Dermis blood vessel endothelial cell (primary cell): ENCODE measurements around the gene GNAI2. TPM values are rescaled to one million over a fixed set of nuclear protein-coding genes. Genes with fewer than 3 reads are reported as not detected.
"Not testable (repeated sequence)": the region's sequence is repeated elsewhere in the genome, so short reads cannot be mapped to it uniquely, and the experiment has no call there.

Source experiments
- DNase-seq: peaks from one replicate; pipeline ENCODE4 v3.0.0; 2010
- total RNA-seq: library from RNA; depleted of rRNA; stranded (reverse); fragments of >200 nt; gene quantifications from 2 replicates; pipeline ENCODE4 v1.2.3, GENCODE V29; 2014

The GNAI2 gene
- total RNA-seq, 1 donor from 2014 or later: 624 TPM

DNA sequence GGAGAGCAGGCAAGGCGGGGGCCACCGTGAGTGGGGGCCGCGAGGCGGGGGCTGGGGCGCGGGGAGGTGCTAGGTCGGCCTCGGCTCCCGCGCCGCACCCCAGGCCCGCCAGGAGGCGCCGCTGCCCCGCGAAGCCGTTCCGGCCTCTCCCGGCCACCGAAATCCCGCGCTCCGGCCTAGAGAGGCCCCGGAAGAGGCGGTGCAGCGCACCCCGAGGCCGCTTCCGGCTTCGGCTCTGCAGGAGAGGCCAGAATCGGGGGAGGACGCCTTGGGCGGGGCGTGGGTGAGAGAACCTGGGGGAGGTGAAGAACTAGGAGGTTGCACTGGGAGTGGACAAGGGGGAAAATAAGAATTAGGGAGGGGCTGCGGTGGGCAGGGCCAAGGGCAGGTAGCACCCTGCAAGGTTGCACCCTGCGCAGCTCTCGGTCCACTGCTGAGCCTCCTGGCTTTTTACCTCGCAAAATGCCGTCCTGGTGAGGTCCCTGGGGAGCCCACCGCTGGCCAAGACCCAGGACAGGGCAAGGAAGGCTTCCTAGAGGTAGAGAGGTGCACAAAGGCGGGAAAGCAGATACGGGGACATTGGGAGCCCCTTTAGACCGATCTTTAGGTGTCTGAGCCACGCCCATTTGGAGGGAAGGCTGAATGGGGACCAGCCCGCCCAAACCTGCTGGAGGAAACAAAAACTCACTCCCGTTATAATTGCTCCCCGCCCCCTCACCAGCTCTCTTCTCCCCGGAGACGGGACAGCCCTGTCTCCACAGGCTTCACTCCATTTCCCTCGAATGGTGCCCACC lies 8.4 kb upstream of the GNAI2 start:
- DNase-seq: peak; percentile 80

GRCh38 chr3:50228184-50228763 lies 7.7 kb upstream of the GNAI2 start:
- not testable (repeated sequence) for DNase-seq

DNA sequence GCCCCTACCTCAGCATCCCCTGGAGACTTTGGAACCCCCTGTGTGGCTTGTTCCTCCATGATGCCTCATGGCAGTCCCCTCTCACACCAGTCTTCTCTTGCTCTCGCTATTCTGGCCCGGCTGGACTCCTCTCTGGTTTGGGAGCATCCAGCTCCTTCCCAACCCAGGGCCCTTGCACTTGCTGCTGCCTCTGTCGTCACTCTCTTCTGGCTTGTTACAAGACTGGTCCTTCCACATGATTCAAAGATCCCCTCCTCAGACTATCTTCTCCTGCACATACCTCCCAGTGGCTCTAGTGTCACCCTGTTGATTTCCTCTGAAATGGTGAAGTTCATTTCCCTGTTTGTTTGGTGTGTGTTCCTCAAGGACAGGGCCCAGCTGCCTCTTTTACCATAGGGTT lies 6.5 kb upstream of the GNAI2 start:
- no peak for DNase-seq

- DNase-seq: no peak
Measured at GRCh38 chr3:50230104-50230793, 5.8 kb upstream of the GNAI2 start.

DNA sequence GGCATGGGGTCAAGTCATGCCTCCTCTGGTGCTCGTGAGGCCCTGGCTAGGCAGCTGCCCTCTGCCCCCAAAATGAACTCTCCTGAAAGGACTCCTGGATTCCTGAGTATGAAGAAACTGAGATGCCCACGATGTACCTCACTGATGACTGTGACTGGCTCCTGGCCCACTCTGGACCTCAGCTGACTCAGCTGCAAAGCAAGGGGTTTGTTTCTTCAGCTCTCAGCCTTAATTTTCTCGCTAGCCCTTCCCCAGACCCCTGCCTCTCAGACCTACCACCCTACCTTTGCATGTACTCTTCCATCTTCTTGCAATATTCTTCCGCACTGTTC lies 5.2 kb upstream of the GNAI2 start:
- DNase-seq: no peak

- DNase-seq: no peak
Measured at GRCh38 chr3:50231581-50231980, 4.4 kb upstream of the GNAI2 start.

- no peak for DNase-seq
Measured at GRCh38 chr3:50232303-50232702, 3.7 kb upstream of the GNAI2 start.

GRCh38 chr3:50233176-50233575 lies 2.8 kb upstream of the GNAI2 start:
- DNase-seq: no peak

DNA sequence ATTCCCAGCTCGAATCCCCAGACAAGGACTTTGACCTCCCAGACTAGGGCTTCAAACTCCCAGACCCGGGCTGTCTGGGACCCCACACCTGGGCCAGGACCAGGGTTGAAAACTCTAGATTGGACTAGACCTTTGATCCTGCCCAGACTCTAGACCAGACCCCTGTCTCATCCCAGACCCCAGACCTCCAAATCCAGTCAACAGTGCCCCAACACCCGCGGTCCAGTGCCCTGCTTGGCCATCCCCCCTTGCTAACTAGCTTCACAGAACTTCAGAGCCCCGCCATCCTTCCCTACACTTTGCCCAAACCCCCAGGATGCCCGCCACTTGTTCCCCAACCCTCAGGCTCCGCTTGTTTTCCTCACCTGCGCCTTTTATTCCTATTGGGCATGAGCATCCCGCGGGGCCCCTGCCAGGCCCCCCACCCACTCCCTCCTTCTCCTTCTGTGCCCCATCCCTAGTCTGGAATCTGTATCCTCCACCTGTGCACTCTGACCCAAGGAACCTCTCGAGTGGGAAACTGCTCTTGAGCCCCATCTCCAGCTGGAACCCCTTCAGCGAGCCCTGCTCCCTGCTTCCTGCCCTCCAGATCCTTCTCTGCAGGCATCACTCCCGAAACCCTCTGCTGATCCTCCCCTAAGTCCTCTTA lies 604 bp downstream of the GNAI2 start:
- DNase-seq: no peak

DNA sequence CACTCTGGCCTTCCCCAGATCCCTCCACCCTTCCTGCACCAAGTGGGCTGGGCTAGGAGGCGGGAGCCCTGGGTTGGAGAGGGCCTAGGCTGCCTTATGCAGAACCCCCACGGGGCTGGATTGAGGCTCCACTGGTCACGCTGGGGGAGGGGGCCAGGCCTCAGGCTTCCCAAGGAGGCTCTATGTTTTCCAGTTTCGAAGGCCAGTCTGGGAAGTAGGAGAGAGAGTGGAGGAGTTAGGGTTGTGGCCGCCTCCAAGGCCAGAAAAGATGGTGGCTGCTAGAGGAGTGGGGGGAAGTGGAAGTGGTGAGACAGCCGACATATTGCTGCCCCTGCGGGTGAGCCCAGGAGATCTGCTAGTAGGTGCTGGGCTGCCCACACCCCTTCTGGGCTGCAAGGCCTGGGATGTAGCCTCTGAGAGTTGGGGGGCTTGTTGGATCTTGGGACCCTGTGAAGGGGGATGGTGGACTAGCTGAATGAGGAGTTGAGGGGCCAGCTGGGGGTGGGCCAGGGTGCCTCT lies 1.2 kb downstream of the GNAI2 start:
- peak; percentile 43 for DNase-seq

DNA sequence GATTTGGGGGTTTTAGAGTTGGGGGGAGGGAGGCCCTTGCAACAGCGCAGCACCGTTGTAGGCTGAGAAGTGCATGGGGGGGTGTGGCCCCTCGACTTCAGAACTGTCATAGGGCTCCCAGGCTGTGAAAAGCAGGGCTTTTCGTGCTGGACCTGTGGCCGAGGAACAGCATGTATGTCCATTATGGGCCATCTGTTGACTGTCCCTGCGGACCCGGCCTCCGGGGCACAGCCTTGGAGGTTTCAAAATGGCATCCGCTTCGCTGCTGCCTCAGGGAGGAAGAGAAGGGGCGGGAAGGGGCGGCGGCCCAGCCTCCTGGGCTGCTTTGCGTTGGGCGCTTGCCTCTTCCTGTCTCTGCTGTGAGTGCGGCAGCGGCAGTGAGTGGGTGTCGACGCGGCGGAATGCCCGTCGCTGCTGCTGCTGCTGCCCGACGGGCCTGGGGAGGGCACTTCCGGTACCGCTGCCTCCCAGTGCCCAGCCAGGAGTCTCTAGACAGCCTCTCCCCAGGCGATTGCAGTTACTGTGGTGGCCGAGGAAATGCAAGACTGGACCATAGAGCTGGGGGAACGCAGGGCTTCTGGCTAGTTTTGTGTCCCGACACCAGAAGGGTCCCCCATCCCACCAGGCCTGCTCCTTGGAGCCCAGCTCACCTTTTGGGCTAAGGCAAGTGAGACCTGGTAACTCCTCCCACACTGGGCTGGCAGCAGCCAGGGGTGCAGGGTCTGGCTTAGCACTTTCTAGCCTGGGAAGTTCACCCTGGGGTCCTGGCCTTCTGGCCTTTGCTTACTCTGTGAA lies 1.9 kb downstream of the GNAI2 start:
- DNase-seq: peak; percentile 87

DNA sequence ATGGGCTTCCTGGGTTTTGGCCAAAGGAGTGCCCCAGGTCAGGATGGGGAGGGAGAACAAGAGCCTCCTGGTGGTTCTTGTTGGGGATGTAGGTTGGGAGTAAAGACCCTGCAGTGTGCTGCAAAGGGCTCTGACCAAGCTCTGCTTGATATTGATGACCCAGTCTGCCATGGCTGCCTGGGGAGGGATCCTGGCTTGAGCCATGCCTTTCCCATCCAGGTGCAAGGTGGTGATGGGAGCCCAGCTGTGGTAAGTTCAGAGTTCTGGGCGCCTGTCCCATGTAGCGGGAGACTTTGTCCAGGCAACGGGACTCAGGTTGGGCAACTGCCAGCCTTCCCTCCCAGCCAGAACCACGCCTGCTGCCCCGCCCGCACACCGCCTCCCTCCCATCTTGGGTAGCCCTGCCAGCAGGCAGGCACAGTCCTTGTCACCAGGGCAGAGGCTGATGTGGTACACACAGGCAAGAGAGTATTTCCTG lies 2.6 kb downstream of the GNAI2 start:
- DNase-seq: peak; percentile 43

DNA sequence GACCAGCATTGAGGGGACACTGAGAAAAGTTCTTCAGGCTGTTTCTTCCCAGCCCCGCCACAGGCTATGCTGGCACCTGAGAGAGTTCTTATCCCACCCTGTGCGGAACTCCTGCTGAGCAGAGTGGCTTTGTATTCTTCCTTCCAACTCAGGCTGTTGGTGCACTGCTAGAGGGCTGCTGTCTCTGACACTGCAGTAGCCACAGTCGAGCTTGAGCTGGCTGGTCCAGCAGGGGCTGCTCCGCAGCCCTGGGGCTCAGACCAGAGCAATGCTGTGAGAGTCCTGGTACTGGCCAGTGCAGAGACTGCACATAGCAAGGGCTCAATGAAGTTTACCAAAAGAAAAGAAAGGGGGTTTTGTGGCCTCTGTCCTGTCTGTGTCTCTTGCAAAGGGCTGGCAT lies 3.6 kb downstream of the GNAI2 start:
- no peak for DNase-seq

- peak; percentile 39 for DNase-seq
Measured at GRCh38 chr3:50241163-50241562, 5.2 kb downstream of the GNAI2 start.

- DNase-seq: no peak
Measured at GRCh38 chr3:50241713-50242380, 5.8 kb downstream of the GNAI2 start.

GRCh38 chr3:50242381-50242770 lies 6.4 kb downstream of the GNAI2 start:
- DNase-seq: no peak

GRCh38 chr3:50242851-50243542 lies 7.0 kb downstream of the GNAI2 start:
- DNase-seq: peak; percentile 96

DNA sequence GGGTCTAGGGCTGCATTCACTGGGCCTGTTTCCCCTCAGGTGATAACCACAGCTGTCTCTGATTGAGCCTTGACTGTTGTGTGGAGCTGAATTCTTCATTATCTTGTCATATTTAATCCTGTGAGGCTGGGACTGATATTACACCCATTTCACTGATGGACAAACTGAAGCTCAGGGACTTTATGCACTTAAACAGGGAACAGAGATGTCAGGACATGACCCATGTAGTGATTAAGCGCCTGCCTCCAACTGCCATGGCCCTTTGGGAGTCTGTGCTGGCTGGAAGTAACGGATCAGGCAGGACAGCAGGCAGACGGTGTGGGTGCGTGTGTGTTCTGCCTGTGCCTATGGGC lies 7.5 kb downstream of the GNAI2 start:
- DNase-seq: peak; percentile 41

DNA sequence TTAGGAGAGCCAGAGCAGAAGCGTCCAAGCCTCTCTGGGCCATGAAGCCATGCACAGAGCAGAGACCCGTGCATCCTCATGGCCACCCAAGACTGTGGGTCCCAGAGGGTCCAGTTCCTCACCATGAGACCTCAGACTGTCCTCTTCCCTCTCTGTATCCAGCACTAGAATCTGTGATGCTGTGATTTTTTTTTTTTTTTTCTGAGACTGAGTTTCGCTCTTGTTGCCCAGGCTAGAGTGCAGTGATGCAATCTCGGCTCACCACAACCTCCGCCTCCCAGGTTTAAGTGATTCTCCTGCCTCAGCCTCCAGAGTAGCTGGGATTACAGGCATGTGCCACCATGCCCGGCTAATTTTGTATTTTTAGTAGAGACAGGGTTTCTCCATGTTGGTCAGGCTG lies 8.8 kb downstream of the GNAI2 start:
- DNase-seq: not testable (repeated sequence)

- DNase-seq: peak; percentile 44
Measured at GRCh38 chr3:50245251-50245745, 9.3 kb downstream of the GNAI2 start.
